OCI-LY1 (cell line): ENCODE measurements around the gene CTSS.

Experiments
- H2AFZ ChIP-seq: fragments of 200-600 bp; sonication (generic), shearing (Covaris generic); 2 replicates; pipeline ENCODE4 v1.6.0; 2014; ENCODE audit warnings: antibody characterized with exemption, mild to moderate bottlenecking, low read length
- H3F3A ChIP-seq: fragments of 200-600 bp; sonication (generic), shearing (Covaris generic); 2 replicates; pipeline ENCODE4 v1.6.0; 2014; ENCODE audit warnings: mild to moderate bottlenecking, antibody characterized with exemption, low read length, moderate library complexity; ENCODE audit not compliant: insufficient read depth
- H3K27ac ChIP-seq: fragments of 200-600 bp; sonication (generic); 2 replicates; pipeline ENCODE4 v1.5.1; 2014; ENCODE audit warnings: low read length, mixed run types, mild to moderate bottlenecking, low read depth; ENCODE audit not compliant: poor library complexity, severe bottlenecking
- H3K27me3 ChIP-seq: fragments of 200-600 bp; sonication (generic); 2 replicates; pipeline ENCODE4 v1.6.0; 2014; ENCODE audit warnings: antibody characterized with exemption, mild to moderate bottlenecking, low read length, moderate library complexity; ENCODE audit not compliant: insufficient read depth
- H3K36me3 ChIP-seq: fragments of 200-600 bp; sonication (generic); 2 replicates; pipeline ENCODE4 v1.6.1; 2014; ENCODE audit warnings: mild to moderate bottlenecking, antibody characterized with exemption, low read length, moderate library complexity, mixed read lengths; ENCODE audit not compliant: insufficient read depth
- H3K4me1 ChIP-seq: fragments of 200-600 bp; sonication (generic); 2 replicates; pipeline ENCODE4 v1.5.1; 2014; ENCODE audit warnings: mild to moderate bottlenecking, low read length, moderate library complexity; ENCODE audit not compliant: insufficient read depth, severe bottlenecking
- H3K4me2 ChIP-seq: fragments of 200-600 bp; sonication (generic), shearing (Covaris generic); 2 replicates; pipeline ENCODE4 v1.6.1; 2014; ENCODE audit warnings: low read length
- H3K4me3 ChIP-seq: fragments of 200-600 bp; sonication (generic); 2 replicates; pipeline ENCODE4 v1.5.1; 2014; ENCODE audit warnings: low read length, low read depth, mild to moderate bottlenecking, mixed read lengths; ENCODE audit not compliant: poor library complexity, severe bottlenecking
- H3K79me2 ChIP-seq: fragments of 200-600 bp; shearing (Covaris generic); 2 replicates; pipeline ENCODE4 v1.6.1; 2016; ENCODE audit warnings: mixed run types, low read length, mixed read lengths; ENCODE audit not compliant: insufficient read depth
- H3K9ac ChIP-seq: fragments of 200-600 bp; sonication (generic), shearing (Covaris generic); 2 replicates; pipeline ENCODE4 v1.6.1; 2014; ENCODE audit warnings: mild to moderate bottlenecking, low read length, mixed read lengths
- H3K9me2 ChIP-seq: fragments of 200-600 bp; sonication (generic), shearing (Covaris generic); 2 replicates; pipeline ENCODE4 v1.6.1; 2014; ENCODE audit warnings: low read depth, mild to moderate bottlenecking, low read length, mixed read lengths
- H3K9me3 ChIP-seq: fragments of 200-600 bp; shearing (Covaris generic); 2 replicates; pipeline ENCODE4 v1.6.1; 2014; ENCODE audit warnings: low read length, mixed read lengths
- H4K20me1 ChIP-seq: fragments of 200-600 bp; sonication (generic), shearing (Covaris generic); 2 replicates; pipeline ENCODE4 v1.6.0; 2016; ENCODE audit warnings: mild to moderate bottlenecking, low read length; ENCODE audit not compliant: insufficient read depth
- CTCF ChIP-seq: fragments of 200-600 bp; sonication (generic), shearing (Covaris generic); IDR thresholded peaks from 2 replicates; pipeline ENCODE4 v1.5.1; 2017; ENCODE audit warnings: mild to moderate bottlenecking, antibody characterized with exemption, low read length, moderate library complexity, mixed read lengths
- EZH2 ChIP-seq: fragments of 200-600 bp; sonication (generic), shearing (Covaris generic); IDR thresholded peaks from 2 replicates; pipeline ENCODE4 v1.8.0; 2017; ENCODE audit warnings: borderline replicate concordance, mixed run types, mild to moderate bottlenecking, antibody characterized with exemption, low read length, moderate library complexity, mixed read lengths

CTSS gene

GRCh38 chr1:150692720-150693119 is 72.9 kb downstream of the CTSS start:
- H3K4me2 ChIP-seq = no peak overlapping the region
- no peak overlapping the region for H3K4me3 ChIP-seq
- peaks cover 63% of the 10 kb centered on the region for H3K36me3 ChIP-seq
- peaks cover 10% of the 10 kb centered on the region for H3K79me2 ChIP-seq
- no peak overlapping the region for H2AFZ ChIP-seq
- no peaks in the 10 kb centered on the region for H3K27me3 ChIP-seq
- no peaks in the 10 kb centered on the region for H3K9me2 ChIP-seq
- H3K9me3 ChIP-seq = no peaks in the 10 kb centered on the region
- H4K20me1 ChIP-seq = no peaks in the 10 kb centered on the region
- no peaks in the 10 kb centered on the region for H3F3A ChIP-seq
- no peak overlapping the region for H3K27ac ChIP-seq
- H3K4me1 ChIP-seq = peaks cover 15% of the 10 kb centered on the region
- H3K9ac ChIP-seq = no peak overlapping the region
- no peak for TF ChIP-seq EZH2
- no peak for TF ChIP-seq CTCF

DNA sequence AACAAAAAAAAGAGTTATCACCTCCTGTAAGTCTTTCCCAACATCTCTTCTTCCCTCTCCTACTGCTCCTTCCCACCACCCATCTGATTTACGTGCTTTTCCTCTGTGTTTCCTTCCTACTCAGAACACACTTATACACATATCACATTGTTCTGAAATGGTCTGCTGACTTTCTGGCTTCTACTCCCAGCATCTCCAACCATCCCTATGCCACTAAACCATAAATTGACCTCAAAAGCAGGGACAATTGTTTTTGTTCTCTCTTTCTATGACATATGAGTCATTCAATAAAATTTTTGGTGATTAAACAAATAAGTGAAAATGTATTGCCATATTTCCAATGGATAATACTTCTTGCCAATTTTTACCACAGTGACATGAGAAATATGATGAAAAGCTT is 76.8 kb downstream of the CTSS start:
- H3K27ac ChIP-seq = no peak overlapping the region
- no peaks in the 10 kb centered on the region for H4K20me1 ChIP-seq
- H2AFZ ChIP-seq = no peak overlapping the region
- peaks cover 13% of the 10 kb centered on the region for H3K4me1 ChIP-seq
- no peak overlapping the region for H3K9ac ChIP-seq
- H3K4me3 ChIP-seq = no peak overlapping the region
- H3K4me2 ChIP-seq = no peak overlapping the region
- no peaks in the 10 kb centered on the region for H3K9me3 ChIP-seq
- no peaks in the 10 kb centered on the region for H3K27me3 ChIP-seq
- H3K79me2 ChIP-seq = no peaks in the 10 kb centered on the region; the same call in 1 of the 2 replicates
- no peaks in the 10 kb centered on the region for H3F3A ChIP-seq
- H3K36me3 ChIP-seq = peaks cover 59% of the 10 kb centered on the region
- no peaks in the 10 kb centered on the region for H3K9me2 ChIP-seq
- TF ChIP-seq CTCF (no peak), EZH2 (no peak)

DNA sequence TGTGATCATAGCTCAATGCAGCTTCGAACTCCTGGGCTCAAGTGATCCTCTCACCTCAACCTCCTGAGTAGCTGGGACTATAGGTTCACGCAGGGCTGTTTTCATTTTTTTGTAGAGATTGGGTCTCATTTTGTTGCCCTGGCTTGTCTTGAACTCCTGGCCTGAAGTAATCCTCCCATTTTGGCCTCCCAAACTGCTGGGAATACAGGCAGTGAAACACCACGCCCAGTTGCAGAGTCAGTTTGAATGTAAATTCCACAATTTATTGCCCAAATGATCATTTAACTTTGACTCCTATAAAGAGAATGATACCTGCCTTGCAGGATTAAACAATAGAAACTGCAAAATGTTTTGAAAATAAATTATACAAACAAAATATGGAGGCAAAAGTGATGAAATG is 79.3 kb downstream of the CTSS start:
- H3K36me3 ChIP-seq = peaks cover 37% of the 10 kb centered on the region; the same call in 1 of the 2 replicates
- no peak overlapping the region for H3K4me3 ChIP-seq
- H3K9ac ChIP-seq = no peak overlapping the region
- no peaks in the 10 kb centered on the region for H3K27me3 ChIP-seq
- H3K9me2 ChIP-seq = no peaks in the 10 kb centered on the region
- H3K4me1 ChIP-seq = peaks cover 16% of the 10 kb centered on the region
- H4K20me1 ChIP-seq = no peaks in the 10 kb centered on the region
- H3F3A ChIP-seq = no peaks in the 10 kb centered on the region
- no peak overlapping the region for H3K27ac ChIP-seq
- TF ChIP-seq EZH2 (no peak), CTCF (no peak)
- no peaks in the 10 kb centered on the region for H3K79me2 ChIP-seq
- H3K4me2 ChIP-seq = no peak overlapping the region
- no peak overlapping the region for H2AFZ ChIP-seq
- H3K9me3 ChIP-seq = no peaks in the 10 kb centered on the region
